Right forelimb (tissue), 1 donor: ENCODE results near the gene BIRC3.

ENCODE experiments used
- DNase-seq: peaks from one replicate; pipeline ENCODE4 v3.0.0-alpha.2; 2018

BIRC3 gene

DNA sequence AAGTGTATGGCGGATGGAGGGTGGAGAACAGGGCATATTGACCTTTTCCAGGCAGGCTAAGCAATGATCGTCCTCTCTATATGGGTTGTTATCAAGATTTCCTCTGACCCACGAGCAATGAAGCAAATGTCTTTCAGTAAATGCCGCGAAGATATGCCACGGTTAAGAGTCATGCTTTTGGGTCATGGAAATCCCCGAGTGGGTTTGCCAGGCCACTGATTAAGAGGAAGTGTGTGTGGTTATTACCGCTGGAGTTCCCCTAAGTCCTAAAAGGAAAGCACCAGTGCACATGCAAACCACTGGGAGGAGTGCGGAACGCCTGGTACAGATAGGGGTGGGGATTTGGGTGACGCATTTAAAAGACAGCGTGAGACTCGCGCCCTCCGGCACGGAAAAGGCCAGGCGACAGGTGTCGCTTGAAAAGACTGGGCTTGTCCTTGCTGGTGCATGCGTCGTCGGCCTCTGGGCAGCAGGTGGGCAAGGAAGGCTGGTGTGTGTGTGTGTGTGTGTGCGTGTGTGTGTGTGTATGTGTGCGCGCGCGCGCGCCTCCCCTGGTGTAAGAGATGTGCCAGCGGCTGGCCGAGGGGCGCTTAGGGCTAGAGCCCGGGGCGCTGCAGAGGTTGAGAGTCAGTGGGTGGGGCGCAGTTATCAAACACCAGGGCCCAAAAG, at the start of gene BIRC3:
TSS of gene BIRC3 (plus strand) at position 386 of the 669 bp plus-strand sequence. CDS start 7,026 bp downstream, outside the sequence.
- peak; percentile 71 for DNase-seq

DNA sequence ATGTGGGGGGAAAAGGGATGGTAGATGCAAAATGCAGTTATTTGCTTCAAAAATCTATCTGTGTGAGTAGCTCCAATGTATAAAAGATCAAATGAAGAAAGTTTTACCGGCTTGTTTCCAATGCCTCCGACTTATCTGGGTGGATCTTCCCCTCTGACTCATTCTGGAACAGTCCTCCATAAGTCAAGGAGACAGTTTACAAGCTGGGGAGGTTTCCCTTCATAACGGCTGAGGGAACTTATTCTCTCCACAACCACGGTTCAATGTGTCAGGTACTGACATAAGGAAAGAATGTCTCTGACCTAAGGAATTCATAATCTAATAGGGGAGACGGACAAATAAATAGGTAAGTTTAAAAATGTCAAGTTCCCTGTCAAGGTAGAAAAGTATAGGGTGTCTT, 49.7 kb upstream of the BIRC3 start:
- no peak for DNase-seq

DNA sequence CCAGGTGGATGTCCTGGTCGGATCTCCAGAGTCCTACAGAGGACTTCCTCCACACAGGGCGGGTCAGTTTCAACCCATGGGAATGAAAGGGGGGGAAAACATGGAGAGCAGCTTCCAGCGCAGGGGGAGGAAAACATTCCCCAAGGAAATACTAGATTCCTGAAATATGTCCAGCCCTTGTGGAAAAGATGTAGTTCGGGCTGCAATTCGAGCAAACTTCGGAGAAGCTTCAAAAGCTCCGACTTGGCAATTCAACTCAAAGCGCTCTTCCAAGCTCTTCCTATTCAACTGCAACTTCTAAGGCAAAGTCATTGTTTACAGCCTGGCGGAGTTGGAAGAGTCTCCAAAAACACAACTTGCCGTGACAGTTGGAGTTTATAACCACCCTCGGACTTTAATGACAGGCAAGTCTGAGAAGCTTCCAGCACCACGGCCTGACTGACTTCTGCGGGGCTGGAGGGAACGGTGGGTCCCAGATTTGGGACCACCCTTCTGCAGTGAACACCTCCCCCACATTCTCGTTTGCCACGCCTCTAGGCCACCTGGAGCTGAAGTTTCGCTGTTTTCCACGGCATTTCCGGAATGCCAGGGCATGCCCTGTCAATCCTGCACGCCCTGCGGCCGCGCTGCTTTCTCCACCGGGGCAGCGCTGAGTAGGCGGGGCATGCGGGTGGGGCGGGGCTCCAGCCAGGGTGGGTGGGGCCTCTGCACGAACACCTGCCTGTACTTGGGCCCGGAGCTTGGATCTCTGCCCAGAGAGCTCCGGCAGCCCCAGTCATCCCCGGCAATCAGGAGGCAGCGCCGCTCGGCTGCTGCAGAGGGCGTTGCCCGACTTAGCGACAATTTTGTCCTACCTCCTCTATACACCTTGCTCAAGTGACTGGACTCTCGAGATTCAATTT, 49.0 kb upstream of the BIRC3 start:
- peak; percentile 77 for DNase-seq

DNA sequence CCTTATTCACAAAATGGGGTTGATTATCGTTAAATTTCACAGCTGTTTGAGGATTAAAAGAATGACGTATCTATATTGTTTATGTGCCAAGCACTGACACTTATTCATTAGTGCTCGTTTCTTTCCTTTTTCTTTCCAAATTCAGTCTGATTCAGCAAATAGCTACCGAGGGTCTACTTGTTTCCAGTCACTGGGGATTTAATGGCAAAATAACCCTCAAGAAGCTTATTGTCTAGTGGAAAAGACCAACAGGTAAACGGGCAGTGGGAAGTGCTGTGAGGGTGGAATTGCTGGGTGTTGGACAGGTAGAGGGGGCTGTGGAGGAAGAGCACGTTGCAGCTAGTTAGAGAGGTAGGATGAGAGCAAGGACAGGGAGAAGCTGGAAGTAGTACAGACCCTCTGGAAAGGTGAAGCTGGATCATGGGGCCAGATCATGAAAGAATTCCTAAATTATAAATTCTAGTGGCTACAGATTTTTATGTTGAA, 48.3 kb upstream of the BIRC3 start:
- no peak for DNase-seq

DNA sequence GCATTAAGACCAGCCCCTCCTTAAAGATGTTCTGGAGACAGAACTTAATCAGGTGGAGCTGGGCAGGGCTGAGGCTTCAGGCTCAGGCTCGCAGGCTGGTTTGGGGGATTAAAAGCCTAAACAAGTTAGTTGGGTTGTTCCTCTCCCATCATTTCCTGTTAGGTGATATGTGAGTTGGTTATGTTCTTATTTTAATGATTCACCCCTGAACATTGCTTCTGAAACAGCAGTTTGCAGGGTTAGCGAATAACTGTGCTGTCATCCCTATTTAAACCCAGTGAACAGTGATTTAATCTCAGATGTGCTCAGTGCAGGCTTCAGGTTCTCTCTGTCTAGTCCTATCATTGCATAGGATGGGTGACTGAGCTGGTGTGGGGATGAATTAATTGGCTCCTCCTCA, 47.4 kb upstream of the BIRC3 start:
- DNase-seq = no peak

DNA sequence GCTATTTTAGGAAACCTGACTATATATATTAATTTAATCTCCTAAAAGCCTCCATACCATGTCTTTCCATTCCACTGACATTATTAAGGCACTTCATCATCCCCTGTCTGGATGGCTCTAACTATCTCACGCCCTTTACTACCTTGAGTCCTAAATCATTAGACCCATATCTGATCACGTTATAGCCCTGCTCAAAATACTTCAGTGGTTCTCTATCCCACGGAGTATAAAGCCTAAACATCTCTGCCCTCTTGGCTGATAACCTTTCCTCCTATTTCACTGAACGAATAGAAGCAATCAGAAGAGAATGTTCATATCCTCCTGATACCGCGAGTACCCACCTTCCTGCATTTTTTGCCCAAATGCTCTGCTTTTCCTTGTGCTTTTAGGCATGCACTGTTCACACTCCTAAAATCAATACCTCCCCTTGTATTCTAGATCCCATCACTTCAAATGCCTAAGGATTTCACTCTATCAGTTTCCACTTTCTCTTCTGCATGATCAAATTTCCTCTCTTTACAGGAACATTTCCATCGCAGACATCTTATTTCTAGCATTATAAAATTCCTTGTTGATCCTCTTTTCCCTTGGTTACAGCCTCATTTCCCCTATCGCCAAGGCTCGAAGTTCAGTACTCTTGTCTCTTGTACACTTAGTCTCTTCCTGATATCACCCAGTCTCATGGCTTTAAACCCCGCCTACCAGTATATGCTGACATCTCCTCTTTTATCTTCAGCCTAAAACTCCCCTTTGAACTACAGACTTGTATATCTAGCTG, 45.0 kb upstream of the BIRC3 start:
- no peak for DNase-seq

DNA sequence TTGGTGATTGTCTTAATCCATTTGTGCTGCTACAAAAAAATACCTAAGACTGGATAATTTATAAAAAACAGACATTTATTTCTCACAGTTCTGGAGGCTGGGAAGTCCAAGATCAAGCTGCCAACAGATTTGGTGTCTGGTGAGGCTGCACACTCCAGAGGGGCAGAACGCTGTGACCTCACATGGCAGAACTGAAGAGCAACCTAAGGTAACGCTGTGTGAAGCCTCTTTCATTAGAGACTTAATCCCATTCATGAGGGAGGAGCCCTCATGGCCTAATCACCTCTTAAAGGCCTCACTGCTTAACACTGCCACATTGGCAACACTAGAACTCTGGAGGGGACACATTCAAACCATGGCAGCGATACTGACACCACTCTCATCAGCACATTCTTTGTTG, 42.7 kb upstream of the BIRC3 start:
- DNase-seq = no peak

DNA sequence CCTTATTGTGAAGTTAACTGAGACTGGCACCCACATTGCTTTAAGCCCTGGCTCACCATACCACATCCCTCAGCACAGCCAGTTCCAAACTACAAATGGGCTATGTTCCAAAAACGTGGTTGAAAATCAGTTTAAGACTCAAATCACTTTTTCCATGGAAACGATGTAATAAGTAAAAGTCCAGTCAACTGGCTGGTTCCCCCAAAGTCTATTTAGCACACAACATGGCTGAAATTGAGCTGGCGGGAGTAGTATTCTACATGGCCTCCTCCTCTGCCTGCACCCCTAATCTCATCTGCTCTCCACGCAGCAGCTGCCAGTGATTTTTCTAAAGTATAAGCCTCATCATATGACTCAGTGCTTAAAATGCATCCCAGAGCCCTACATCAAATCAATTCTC, 40.9 kb upstream of the BIRC3 start:
- DNase-seq = no peak

DNA sequence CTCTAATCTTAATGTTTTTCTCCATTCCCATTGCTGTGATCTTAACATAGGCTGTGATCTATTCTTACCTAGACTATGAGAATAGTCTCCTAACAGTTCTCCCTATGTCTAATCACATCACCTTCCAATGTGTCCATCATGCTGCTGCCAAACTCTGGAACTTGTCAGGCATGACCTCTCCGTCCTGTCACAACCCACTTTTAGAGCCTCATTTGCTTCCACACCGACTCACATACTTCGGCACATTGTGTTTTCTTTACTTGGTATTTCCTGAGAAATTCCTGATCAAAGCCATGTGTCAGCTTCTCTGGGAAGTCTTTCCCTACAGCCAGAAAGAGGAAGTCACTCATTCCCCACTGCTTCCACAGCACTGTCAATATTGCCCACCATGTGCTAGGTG, 40.5 kb upstream of the BIRC3 start:
- no peak for DNase-seq

DNA sequence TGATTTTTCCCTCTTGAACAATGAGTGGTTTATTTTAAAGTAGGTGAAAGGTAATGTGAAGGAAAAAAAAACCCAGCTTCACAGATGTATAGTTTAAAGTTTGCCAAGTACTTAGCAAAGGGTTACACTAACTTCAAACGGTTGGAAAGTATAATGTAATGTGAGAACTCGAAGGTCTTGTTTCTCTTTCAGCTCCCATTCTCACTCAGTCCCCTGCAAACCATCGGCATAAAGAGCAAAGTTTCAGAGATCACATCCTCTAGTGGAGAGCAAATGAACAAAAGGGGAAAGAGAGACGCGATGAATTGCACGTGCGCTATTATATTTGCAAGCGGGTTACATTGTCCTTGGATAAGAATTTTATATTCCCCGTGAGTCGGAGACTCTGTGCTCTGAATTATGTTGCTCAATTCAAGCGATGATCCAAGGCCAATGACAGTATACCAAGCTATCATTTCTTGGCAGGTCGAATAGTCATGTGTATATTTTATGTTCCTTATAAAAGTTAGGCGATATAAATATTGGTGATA, 37.6 kb upstream of the BIRC3 start:
- no peak for DNase-seq

DNA sequence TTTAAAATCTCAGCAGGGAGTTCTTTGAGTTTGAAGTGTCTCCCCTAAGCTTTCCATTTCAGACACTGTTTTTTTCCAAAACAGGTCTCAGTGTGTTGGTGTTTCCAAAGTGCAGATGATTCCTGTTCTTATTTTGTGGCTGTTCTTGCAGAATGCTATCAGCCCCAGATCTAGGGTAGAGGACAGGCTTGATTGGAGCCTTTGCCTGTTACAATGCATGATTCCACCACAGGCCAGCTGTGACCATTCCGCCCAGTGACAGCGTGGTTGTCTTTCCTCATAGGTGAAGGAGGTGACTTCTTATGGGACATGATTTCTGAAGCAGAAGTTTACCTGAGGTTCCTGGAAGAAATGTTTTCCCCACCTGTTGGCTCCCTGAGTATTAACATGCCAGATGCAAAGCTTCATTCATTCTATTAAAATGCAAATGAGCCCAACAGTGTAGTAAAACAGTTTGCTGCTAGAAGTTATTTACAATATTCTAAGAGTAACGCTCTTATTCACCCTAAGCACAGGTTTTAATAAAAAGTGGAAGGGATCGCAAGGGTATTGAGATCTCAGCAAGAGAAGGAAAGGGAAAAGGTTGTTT, 36.9 kb upstream of the BIRC3 start:
- no peak for DNase-seq

DNA sequence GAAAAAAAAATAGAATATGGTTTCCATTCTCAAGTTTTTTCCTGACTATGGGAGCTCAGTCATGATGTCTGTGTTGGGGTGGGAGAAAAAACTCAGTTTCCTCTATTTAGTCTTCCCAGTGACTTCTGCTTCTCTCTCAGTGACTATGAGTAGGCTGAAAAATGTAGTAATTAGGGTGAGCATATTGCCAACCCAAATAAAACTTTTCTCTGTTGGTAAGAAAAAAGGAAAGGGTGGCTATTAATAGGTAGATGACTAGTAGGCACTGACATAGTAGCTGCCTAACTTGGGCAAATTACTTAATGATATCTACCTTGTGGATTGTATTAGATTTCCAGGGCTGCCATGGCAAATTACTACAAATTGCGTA, 34.2 kb upstream of the BIRC3 start:
- no peak for DNase-seq

DNA sequence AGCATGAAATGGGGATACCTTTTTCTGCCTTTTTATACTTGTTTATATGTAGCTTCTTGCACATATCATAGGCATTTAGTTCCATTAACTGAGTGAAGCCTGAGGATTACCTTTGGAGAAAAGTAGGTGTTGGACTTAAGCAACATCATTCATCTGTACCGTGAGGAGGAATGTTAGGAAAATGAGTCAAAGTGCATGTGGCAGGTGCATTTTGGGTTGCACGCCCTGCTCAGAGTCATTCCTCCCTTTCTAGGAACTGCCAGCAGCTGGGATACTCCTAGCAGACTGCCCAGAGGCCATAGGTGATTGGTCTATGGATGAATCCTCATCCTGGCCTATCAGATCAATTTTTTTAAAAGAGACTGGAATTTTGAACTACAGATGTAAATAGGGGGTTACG, 33.3 kb upstream of the BIRC3 start:
- no peak for DNase-seq

DNA sequence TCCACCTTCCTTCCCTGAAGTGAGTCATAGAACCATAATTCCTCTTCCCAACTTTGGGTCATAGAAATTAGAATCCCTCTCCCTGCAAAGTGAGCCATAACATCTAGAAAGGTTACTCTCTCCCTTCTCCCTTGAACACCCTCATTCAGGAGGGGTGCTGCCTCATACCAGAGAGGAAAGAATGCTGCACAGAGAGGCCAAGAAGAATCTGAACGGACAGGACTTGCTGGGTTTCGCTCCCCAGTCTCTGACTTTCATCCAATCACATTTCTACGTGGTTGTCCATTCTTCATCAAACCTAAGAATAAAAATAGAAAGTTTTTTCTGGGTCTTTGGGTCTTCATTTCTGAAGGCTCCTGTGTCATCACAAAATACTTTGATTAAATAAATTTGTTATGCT, 31.0 kb upstream of the BIRC3 start:
- no peak for DNase-seq

DNA sequence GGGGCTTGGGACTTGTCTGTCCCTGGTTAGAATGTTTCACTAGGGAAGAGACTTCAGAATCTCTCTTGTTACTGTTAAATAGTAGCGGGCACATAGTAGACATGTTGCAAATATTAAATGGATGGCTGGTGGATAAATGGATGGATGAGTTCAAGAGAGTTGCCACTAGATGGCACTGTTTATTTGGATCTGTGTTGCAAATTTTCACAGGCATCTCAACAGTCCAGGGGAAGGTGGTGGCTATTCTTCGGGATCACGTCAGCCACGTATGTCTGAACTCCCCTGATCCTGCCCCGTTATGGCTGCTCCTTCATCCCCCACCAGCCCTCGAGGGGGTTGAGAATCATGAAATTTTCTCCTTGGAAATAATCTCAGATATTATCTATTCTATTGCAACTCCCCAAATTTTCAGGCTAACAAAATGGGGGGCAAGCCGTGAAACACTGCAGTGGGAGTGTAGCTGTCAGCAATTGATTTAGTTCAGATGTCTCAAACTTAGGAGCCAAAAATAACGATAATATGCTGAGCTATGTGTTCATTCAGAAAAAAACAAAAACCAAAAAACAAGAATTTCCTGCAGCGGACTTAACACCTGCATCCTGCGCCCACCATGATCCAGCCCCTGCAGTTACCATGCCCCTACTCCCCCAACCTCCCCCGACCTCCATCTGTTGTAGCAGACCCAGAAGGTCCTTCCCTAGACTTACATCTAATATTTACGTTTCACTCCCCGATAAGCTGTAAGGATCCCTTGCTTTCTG, 29.1 kb upstream of the BIRC3 start:
- DNase-seq = no peak

DNA sequence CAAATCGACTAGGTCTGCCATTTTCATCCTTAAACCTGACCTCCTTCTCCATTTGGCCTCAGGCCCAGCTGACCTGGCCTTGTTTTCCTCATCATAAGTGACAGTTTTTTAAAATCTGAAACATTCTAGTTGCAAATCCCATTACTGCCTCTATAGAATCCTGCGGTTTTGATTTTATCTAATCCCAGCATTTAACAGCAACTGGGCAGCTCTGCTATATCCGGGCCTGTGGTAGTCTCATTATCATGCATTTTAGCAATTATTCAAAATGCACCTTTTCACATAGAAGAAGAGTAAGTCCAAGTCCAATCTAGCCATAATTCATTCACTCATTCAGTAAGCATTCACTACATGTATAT, 28.6 kb upstream of the BIRC3 start:
- DNase-seq = no peak

DNA sequence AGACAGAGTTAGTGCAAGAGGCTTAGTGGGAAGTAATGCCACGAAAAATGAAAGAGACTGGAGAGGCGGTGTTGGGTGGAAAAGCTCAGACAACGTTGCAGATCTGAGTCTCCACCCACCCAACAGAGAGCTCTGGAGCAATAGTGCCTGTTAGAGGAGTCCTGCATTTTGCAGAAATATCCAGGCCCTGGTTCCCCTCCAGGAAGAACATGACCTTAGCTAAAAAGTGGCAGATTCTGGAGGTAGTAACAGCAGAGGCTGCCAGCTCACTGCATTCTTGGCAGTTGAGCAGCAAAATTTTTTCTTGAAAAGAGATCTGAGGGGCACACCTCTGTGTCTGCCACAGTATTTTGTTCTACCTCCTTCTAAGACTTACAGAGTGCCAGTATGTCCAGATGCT, 27.7 kb upstream of the BIRC3 start:
- DNase-seq = peak; percentile 53

DNA sequence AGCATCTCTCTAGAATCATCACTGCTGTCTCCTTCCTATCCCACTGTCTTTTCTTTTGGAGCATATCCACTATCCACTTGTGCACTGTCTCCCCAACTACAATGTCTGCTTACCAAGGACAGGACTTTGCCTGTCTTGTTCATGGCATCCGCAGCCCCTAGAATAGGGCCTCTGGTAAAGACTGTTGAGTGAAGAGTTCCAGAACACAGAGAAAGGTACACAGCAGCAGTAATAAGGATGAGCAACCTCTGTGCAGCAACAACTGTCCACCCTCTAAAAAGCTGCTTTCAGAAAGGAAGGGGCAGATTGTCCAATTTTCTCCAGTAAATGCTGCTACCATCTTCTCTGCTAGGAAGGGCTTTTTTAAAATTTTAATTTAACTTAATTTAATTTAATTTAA, 25.5 kb upstream of the BIRC3 start:
- DNase-seq = no peak

DNA sequence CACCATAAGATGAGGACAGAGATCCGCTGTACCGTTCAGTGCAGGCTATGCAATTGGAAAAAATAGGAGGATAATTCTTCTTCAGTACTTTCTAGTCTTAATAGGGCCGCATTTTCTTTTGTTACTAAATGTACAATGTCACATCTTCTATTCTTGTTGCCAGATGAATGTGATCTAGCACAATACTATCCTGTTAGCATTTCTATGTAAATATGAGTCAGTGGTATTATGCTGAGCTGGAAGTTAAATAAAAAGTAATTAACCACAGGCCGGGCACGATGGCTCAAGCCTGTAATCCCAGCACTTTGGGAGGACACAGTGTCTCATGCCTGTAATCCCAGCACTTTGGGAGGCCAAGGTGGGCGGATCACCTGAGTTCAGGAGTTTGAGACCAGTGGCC, 24.4 kb upstream of the BIRC3 start:
- no peak for DNase-seq

DNA sequence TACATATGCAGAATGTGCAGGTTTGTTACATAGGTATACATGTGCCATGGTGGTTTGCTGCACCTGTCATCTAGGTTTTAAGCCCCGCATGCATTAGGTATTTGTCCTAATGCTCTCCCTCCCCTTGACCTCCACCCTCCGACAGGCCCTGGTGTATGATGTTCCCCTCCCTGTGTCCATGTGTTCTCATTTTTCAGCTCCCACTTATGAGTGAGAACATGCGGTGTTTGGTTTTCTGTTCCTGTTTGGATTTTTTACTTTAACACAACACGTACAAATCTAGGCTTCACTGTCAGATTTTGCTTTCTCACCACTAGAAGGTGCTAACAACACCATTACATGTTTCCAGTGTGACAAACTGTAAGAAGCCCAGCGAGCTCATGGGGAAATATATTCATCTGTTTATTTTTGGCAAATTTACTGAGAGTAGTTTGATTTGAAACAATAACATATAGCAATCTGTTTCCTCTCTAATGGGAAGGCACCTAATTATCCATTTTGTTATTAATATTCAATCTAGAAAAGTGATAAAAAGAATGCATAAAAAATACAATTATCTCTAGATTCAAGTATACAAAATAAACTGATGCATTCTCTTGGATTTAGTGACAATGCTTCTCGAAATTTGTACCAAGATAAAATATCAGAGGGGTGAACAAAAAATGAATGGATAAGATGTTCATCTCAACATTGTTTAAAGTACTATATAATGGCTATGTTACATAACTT, 23.2 kb upstream of the BIRC3 start:
- DNase-seq = no peak

DNA sequence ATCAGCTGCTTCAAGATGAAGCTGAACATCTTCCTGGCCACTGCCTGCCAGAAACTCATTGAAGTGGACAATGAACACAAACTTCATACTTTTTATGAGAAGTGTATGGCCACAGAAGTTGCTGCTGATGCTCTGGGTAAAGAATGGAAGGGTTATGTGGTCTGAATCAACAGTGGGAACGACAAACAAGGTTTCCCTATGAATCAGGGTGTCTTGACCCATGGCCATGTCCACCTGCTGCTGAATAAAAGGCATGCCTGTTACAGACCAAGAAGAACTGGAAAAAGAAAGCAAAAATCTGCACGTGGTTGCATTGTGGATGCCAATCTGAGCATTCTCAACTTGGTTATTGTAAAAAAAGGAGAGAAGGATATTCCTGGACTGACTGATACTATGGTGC, 22.2 kb upstream of the BIRC3 start:
- DNase-seq = no peak
